DMS79 treated with DMSO at 0.1 percent for 48 hours (cell line): Measurements from ENCODE around the gene TPP2.

ENCODE experiments used
- DNase-seq: peaks from one replicate; lab custom pipeline; 2025; lab: John Stamatoyannopoulos, UW

The TPP2 gene

DNA sequence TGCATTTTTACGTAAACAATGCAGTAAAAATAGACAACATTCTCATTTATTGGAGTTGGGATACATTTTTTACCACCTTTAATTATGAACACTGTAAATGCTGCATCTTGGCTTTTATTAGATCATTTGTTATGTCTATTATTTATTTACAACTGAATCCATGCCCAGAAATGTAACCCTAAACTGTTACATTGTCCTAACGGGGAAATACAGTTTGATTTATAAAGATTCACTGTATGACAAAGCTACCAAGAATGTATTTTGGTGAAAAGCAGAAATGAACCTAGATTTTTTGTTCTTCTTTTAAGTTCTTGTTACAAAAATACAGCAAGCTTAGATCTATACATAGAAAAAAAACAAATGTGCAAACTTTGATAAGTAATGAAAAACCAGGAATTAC lies 97.0 kb downstream of the TPP2 start:
- no peak for DNase-seq

DNA sequence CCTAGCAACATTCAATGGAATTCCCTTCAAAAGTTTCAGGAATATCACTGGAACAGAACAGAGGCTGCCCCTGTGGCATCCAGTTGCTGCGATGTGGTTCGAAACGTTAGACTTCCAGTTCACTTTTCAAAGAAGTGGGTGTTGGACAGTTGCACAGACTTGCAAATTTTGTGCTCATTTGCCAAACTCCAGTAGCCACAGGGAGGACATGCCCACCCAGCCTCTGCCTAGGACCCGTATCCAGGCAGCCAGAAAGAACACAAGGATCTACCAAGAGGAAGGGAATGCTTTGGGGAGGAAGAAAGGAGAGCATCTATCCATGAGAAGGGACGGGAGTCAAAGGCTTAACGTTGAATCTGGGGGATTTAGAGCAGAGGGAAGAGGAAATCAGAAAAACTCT lies 98.2 kb downstream of the TPP2 start, which contains the start of gene METTL21C:
Gene METTL21C, minus strand, starts transcription at position 108 of the 400 bp plus-strand sequence. CDS start 546 bp downstream, outside the sequence.
- DNase-seq, result no peak

GRCh38 chr13:102696465-102696864 lies 99.7 kb downstream of the TPP2 start:
- DNase-seq, result no peak

DNA sequence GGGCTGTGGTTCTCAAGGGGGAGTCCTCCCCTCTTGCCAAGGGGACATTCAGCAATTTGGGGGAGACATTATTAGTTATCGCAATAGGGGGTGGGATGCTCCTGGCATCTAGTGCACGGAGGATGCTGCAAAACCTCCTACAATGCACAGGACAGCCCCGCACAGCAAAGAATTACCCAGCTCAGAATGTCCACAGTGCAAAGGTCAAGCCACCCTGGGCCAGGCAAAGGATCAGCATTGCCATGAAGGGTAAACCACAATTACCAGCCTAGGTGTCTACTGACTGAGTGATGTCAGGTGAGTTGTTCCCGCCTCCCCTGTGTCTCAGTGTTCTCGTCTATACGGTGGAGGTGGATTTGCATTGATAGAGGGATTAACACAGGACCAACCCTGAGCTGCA lies 100.5 kb downstream of the TPP2 start:
- no peak for DNase-seq

DNA sequence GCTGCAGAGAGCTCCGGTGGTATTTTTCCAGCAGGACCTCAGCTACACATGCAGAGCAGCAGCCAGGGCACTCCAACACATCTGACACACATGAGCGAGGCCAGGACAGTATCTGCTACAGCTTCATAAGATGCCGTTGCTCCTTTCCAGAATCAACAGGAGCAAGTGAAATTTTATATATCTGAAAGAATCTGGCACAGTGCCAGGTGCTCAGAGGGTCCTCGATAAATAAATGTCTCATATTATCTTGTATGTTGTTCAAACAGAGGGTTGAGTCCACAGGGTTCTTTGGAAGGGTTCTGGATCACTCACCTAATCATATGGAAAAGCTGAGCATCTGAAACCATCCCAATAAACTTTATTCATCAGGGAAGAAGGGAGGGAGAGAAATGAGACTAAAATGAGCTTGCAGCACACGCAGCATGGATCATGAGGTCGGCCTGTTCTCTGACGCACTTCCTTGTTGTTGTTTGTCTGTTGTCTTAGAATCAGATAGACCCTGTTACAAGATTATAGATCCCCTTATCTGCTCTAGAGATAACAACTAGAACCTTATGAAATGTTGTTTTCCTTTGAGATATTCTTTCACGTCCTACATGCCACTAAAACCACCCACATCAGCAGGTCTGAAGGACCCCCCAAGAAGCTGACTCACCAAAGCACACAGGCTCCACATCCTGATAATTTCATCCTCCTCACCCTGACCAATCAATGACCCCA lies 101.3 kb downstream of the TPP2 start:
- peak; percentile 58 for DNase-seq

- no peak for DNase-seq
Observed at GRCh38 chr13:102698649-102698980, 101.8 kb downstream of the TPP2 start.

DNA sequence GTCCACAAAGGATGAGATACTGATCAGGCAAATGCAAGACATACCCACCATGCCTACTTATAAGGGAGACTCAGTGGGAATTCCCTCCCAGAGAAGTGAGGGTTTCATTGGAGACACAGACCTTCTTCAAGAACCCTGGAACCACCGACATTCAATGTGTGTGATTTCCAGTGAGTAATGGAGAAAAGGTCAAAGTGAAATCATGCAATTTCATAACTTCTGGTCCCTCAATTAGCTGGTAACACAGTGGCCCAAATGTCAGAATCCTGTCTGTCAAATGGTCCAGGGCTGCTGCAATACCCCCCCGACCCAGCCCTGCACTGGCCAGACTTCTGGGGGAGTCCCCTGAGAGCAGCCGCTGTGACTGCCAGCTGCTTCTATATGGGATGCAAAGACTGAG lies 102.7 kb downstream of the TPP2 start:
- DNase-seq, result no peak

DNA sequence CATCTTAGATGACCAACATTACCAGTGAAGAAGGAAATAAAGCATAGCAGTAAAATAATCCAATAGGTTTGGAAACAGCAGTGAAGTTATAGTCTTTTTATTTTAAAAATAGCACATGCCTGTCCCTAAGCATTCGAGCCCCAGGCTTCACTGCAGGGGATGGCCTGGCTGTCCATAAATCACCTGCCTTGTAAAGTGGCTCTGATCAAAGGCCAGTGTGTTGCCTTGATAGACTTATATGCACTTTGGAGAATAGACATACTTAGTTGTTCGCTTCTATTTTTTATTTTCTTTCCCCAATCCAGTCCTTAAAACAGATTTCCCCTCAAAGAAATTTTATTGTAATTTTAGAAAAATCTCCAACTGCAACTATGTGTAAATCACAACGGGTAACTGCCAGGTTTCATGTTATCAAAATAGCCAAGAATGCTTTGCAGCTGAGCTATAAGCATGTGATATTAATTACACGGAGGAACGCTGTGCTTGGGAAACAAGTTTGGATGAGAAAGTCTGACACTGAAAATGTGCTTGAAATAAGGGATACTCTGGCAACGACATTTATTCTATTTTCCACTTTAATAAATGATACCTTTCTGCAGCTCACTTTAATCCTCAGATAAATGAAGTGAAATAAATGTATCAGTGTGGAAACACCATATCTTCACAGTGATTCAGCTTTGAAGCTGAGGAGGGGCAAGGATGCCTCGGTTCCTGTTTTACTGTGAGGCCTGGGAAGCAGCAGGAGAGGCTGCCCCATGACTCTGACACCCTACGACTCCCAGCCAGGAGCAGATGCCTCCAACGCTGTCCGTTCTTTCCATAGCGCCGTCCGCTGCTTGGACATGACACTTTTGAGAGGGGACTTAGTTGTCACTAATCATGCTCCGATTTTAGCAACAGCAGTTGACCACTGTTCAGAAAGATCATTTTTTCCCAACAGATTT lies 103.6 kb downstream of the TPP2 start:
- DNase-seq, result no peak

- no peak for DNase-seq
Observed at GRCh38 chr13:102701331-102701730, 104.5 kb downstream of the TPP2 start.

DNA sequence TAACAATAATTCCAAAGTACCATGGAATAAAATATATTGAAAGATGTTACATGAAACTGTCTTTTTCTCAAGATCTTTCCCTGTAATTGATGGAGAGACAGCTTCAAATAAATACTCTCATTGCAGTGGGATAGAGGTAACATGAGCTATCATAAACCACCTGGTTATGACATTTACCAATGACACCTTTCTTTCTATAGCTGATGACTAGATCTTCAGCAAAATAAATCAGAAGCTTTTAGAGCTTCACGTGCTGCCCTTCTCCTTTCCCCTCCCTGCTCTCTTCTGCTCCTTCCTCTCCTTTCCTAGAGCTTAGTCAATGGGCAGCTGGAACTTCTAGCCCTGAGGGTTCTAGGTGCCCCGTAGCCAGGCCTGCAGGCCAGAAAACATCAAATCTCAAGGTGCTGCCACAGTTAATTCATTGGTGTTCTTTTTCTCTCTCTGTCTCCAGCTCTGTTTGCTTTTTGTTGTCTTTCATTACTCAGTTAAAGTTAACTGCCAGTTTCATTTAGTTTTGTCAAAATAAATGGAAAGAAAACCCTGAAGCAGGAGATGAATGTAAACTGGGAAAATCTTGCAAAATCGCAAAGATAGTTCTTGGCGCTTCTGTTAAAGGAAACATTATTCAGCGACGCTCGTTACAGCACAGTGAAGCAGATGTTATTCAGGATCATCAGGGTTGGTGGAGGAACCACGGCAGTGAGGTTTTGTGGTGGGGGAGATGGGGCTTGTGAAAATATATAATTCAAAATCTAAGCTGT lies 106.4 kb downstream of the TPP2 start:
- DNase-seq, result no peak

- DNase-seq, result no peak
Observed at GRCh38 chr13:102703726-102704035, 106.9 kb downstream of the TPP2 start.

DNA sequence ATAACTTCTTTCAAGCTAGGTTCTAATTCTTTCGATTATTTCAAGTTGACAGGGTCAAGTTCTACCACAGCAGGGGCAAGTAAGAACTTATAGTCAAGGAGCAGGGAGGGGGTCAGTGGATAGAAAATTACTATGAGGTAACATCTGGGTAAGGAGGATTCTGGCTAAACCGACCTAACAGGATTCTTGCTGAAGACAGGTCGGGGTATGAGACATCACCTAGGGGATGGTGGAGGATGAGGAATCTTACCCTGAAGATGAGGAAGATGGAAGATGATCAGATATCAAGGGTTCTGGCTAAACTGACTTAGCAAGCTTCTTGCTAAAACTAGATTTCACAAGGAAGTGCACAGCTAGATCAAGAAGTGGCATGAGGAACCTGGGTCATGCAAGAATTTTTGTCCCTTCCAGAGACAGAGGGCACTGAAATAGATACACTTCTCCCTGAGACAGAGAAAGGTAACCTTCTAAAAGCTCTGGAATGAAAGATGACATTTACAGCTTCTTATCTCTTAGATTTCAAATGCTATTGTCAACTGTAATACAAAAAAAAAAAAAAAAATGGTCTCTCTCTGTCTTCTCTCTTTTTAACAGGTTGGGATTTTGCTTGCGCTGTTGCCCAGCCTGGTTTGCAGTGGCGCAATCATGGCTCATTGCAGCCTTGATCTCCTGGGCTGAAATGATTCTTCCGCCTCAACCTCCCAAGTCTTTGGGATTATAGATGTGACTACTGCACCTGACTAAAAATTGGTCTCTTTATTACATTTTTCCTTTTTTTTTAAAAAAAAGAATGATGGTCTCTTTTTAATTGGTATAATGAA lies 107.7 kb downstream of the TPP2 start:
- no peak for DNase-seq

DNA sequence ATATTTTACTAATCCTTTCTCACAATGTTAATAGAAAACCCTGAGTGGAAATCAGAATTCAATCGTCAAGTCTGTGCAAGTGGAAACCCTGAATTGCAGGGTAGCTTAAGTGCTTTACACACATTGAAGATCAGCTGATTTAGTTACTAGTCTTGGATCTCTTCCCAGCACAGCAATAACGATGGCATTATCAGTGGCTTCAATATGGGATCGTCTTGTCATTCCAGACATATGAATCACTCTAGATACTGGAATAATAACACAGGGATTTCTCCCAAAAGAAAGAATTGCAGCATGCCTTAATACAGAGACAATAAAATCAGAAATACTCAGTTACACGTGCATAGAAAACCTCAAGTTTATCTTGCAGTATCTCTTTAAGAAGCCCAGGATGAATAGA lies 110.7 kb downstream of the TPP2 start:
- DNase-seq, result peak; percentile 77

DNA sequence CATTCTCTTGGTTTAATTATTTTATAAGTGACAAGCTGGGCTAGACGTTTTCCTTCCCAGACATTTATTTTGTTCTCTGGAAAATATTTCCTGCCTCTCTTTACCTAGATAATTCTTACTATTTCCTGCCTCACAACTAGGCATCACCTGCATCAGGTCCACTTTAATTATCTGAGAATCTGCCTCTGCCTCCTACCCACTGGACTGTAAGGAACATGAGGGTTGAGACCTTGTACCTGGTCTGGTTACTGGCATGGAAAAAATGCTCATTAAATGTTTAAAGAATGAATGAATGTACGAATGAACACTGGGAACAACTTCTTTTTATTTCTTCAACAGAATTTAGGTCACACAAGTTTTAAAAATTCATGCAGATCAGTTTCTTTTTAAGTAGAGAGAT lies 111.4 kb downstream of the TPP2 start:
- no peak for DNase-seq

- DNase-seq, result no peak
Observed at GRCh38 chr13:102708991-102709390, 112.2 kb downstream of the TPP2 start.

DNA sequence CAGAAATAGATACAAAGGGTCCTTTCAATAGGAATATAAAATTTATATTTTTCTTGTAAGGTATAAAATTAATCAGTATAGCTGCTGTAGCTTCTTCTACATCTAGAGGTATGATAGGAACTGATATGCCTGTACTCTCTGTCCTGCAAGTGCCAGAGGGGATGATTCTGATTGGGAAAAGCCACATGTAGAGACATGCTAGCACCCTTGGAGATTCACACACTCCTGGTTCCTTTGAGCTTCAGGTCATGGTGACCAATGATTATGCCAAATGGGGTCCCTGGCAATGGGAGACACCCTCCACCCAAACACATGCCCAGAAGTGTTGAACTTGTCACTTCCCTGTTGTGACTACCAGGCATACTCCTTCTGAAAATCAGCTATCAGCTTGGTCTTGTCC lies 112.8 kb downstream of the TPP2 start:
- no peak for DNase-seq

DNA sequence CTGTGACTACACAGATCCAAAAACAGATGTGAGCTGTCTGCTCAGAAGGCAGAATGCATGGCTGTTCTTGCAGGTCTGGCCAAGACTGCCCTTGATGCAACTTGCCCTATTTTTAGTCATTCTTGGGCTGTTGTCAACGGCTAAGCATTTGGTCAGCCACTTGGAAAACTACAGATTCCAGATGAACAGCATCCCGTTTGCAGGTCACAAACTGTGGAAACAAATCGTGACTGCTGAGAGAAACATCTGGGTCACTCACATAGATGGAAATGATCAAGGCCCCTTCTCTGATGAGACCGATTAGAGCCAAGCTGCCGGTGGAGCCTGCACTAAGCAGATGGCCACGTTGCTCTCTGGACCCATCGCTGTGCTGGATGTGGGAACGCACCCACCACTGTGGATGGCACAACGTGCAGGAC lies 113.5 kb downstream of the TPP2 start:
- no peak for DNase-seq

GRCh38 chr13:102715447-102715846 lies 118.7 kb downstream of the TPP2 start:
- no peak for DNase-seq

- DNase-seq, result no peak
Observed at GRCh38 chr13:102718746-102719145, 122.0 kb downstream of the TPP2 start.

DNA sequence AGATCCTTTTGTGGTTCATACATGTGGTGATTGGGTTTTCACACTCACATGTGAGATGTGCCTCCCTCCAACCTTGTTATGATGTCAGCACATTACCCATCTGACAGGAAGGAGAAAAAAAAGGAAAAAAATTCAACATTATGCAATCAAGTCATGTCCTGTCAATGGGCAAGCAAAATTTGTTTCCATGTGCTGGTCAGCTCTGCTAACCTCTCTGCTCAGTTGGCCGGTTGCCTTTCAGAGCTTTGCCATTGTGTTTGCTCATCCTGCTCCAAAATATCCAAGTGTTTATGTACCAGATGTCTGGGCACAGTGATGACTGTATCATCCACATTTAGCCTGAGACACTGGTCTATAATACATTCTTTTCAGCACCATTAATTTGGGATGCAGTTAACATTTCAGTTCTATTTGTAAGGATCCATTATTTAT lies 125.0 kb downstream of the TPP2 start:
- no peak for DNase-seq

DNA sequence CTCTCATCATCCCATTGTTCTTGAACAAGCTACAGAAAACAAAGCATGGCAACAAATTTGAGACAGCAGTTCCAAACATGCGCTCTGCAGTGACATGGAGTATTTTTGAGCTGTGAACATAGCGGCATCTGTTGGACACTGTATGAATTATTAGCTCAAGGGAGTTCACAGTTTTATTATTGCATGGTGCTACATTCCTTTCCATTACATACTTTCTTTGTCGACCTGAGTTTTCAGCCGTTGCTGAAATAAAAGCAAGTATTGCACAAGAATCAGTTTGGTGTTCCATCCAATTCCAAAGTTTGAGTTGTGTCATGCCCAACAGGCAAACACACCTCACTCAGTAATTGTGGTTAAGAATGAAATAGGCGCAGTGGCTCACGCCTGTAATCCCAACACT lies 128.1 kb downstream of the TPP2 start:
- peak; percentile 88 for DNase-seq

DNA sequence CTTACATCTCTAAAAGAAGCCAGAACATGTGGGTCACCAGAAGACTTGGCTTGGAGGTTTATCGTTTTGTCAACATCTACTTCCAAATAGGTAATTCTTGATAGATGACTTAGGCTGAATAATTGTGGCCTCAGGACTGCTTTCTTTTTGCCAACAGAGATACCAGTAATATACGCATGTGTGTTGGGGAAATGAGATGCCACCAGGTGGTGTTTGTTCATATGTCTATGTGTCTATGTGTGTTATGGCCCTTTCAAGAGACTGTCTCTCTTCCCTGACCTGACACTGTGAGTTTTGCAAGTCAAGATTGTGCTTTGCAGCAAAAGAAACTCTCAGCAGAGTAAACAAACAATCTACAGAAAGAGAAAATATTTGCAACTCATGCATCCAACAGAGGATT lies 129.6 kb downstream of the TPP2 start:
- DNase-seq, result no peak
